K562 (cell line): ENCODE data around the gene AQP9. TPM values are rescaled to one million over a fixed set of nuclear protein-coding genes. Genes with fewer than 3 reads are reported as not detected.

ENCODE experiments used
- CBFA2T2 ChIP-seq: fragments of 450-650 bp; conservative IDR thresholded peaks from 2 replicates; pipeline ENCODE4 v1.6.1; 2017; ENCODE audit warnings: mild to moderate bottlenecking
- CBFB ChIP-seq: sonication (generic); formaldehyde crosslinking; IDR thresholded peaks from 2 replicates; pipeline ENCODE4 v1.4.0; 2020; ENCODE audit warnings: mild to moderate bottlenecking, missing genetic modification reagents
- CCAR2 ChIP-seq: fragments of 200-400 bp; formaldehyde crosslinking; IDR thresholded peaks from 2 replicates; pipeline ENCODE4 v1.6.1; 2017; ENCODE audit warnings: mild to moderate bottlenecking, low read depth, low read length
- EP300 ChIP-seq: IDR thresholded peaks from 2 replicates; pipeline ENCODE4 v1.6.1; 2012; ENCODE audit warnings: low read length, improper control_type of control experiment
- ERF ChIP-seq: fragments of 450-650 bp; formaldehyde crosslinking; IDR thresholded peaks from 2 replicates; pipeline ENCODE4 v1.4.0; 2020; ENCODE audit warnings: mild to moderate bottlenecking, mixed read lengths
- HLTF ChIP-seq: fragments of 450-650 bp; IDR thresholded peaks from 2 replicates; pipeline ENCODE4 v1.6.1; 2016
- KLF6 ChIP-seq: fragments of 250-450 bp; sonication (Bioruptor Pico); IDR thresholded peaks from 2 replicates; pipeline ENCODE4 v1.4.0; 2020; ENCODE audit warnings: mild to moderate bottlenecking, moderate library complexity, borderline replicate concordance
- L3MBTL2 ChIP-seq: fragments of 450-650 bp; IDR thresholded peaks from 2 replicates; pipeline ENCODE4 v1.6.1; 2016; ENCODE audit warnings: mild to moderate bottlenecking, moderate library complexity
- LARP7 ChIP-seq: fragments of 450-650 bp; IDR thresholded peaks from 2 replicates; pipeline ENCODE4 v1.6.1; 2016
- NBN ChIP-seq: fragments of 450-650 bp; IDR thresholded peaks from 2 replicates; pipeline ENCODE4 v1.6.1; 2016; ENCODE audit warnings: low read depth, mild to moderate bottlenecking
- NCOA2 ChIP-seq, 2 experiments: fragments of 450-650 bp; IDR thresholded peaks; 2 replicates each; pipeline ENCODE4 v1.6.1; 2018; ENCODE audit warnings: mild to moderate bottlenecking in 2 of 2, moderate library complexity in 1 of 2; ENCODE audit not compliant: partially characterized antibody in 2 of 2
- PRPF4 ChIP-seq: fragments of 200-400 bp; formaldehyde crosslinking; IDR thresholded peaks from one replicate; pipeline ENCODE4 v1.6.1; 2017; ENCODE audit warnings: low read length, low read depth, mild to moderate bottlenecking; ENCODE audit not compliant: insufficient read depth, poor library complexity, severe bottlenecking
- SAFB ChIP-seq: fragments of 200-400 bp; formaldehyde crosslinking; IDR thresholded peaks from 2 replicates; pipeline ENCODE4 v1.6.1; 2017; ENCODE audit warnings: low read depth, low read length, borderline replicate concordance
- SIX5 ChIP-seq, 2 experiments: IDR thresholded peaks; 2 replicates each; pipeline ENCODE4 v1.6.1; 2011; ENCODE audit warnings: low read length in 2 of 2, borderline replicate concordance in 1 of 2, low read depth in 1 of 2, mild to moderate bottlenecking in 1 of 2, moderate library complexity in 1 of 2; ENCODE audit not compliant: insufficient read depth in 1 of 2
- ZBTB8A ChIP-seq: fragments of 450-650 bp; IDR thresholded peaks from 2 replicates; pipeline ENCODE4 v1.6.1; 2018; ENCODE audit warnings: mild to moderate bottlenecking, moderate library complexity; ENCODE audit not compliant: partially characterized antibody
- ZNF217 ChIP-seq: sonication (generic); formaldehyde crosslinking; IDR thresholded peaks from 2 replicates; pipeline ENCODE4 v1.8.0; 2022; ENCODE audit warnings: mild to moderate bottlenecking, missing genetic modification reagents
- ZNF766 ChIP-seq: fragments of 200-800 bp; sonication (Bioruptor generic); conservative IDR thresholded peaks from 2 replicates; pipeline ENCODE4 v1.6.1; 2016; ENCODE audit warnings: missing genetic modification characterization, missing compliant biosample characterization
- polyA plus RNA-seq, 8 experiments: library from polyadenylated mRNA; depleted of rRNA in 4 of 8; stranded (reverse) in 5 of 8; unstranded in 3 of 8; fragments of >200 nt; fragmentation: Nextera tagmentation in 2 of 8; fragmentation: Illumina TruSeq in 1 of 8; extraction: Ambion mirVana in 2 of 8; extraction: Trizol in 1 of 8; gene quantifications; 2 replicates each; pipeline versions ENCODE4 v1.2.1 to v1.2.3, GENCODE V29; 2011 to 2014; ENCODE audit warnings: inconsistent platforms in 1 of 8, missing spikeins in 1 of 8
- total RNA-seq, 7 experiments: library from RNA; depleted of rRNA in 6 of 7; stranded (reverse); fragments of >200 nt in 6 of 7; fragmentation: Illumina TruSeq in 2 of 7; extraction: Trizol in 2 of 7; gene quantifications; 2 replicates each; pipeline versions ENCODE4 v1.2.1 to v1.2.3, GENCODE V29; 2011 to 2021; ENCODE audit warnings: low replicate concordance in 1 of 7
- TF ChIP-seq, protein P1 (sequence below): sonication (generic); formaldehyde crosslinking; IDR thresholded peaks from 2 replicates; pipeline ENCODE4 v1.8.0; 2022; ENCODE audit warnings: mild to moderate bottlenecking, missing genetic modification reagents, borderline replicate concordance
- TF ChIP-seq, protein P2 (sequence below): sonication (generic); formaldehyde crosslinking; IDR thresholded peaks from 2 replicates; pipeline ENCODE4 v1.8.1; 2023; ENCODE audit warnings: mild to moderate bottlenecking, missing genetic modification reagents, moderate library complexity
- TF ChIP-seq, protein P3 (sequence below): fragments of 450-650 bp; IDR thresholded peaks from 2 replicates; pipeline ENCODE4 v1.6.1; 2016; ENCODE audit warnings: low read depth, mild to moderate bottlenecking, moderate library complexity

Gene AQP9
- total and polyA plus RNA-seq, 9 of the 15 experiments (the other 6 are each of a cell fraction or from before 2014, with no cell fraction given) = 0.04 to 0.33 (median 0.07) TPM; not detected in 4

DNA sequence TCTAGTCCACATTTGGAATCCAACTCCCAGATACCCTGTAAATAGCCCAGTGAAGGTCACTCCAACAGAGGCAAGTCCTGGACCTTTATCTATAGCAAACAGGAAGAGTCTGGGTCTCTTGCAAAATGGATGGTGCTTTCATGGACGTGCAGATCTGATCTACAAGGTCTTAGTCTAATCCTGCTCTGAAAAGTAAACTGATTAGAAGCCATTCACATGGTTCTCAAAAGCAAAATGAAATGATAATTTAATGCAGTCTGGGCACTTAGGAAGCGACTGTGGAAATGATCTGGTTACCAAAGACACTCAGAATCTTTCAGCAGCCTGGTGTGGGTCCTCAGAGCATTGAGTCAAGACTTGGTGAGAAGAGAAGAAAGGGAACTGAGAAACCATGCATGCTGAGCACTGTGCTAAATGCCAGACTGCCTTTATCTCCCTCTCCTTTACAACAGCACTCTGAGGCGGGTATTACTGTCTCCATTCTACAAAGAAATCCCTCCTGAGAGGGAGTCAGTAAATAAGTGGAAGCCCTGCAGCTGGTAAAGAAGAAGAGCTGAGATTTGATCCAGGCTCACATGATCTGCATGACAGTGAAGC lies 29.0 kb downstream of the AQP9 start (continued):
- TF ChIP-seq, protein P1, sequence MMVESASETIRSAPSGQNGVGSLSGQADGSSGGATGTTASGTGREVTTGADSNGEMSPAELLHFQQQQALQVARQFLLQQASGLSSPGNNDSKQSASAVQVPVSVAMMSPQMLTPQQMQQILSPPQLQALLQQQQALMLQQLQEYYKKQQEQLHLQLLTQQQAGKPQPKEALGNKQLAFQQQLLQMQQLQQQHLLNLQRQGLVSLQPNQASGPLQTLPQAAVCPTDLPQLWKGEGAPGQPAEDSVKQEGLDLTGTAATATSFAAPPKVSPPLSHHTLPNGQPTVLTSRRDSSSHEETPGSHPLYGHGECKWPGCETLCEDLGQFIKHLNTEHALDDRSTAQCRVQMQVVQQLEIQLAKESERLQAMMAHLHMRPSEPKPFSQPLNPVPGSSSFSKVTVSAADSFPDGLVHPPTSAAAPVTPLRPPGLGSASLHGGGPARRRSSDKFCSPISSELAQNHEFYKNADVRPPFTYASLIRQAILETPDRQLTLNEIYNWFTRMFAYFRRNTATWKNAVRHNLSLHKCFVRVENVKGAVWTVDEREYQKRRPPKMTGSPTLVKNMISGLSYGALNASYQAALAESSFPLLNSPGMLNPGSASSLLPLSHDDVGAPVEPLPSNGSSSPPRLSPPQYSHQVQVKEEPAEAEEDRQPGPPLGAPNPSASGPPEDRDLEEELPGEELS (CRISPR knock-in tag) = no peak
- TF ChIP-seq ZNF766 (CRISPR knock-in tag) (0 out of 2 replicates have a peak, but pooled peaks have one; percentile 36), NBN (0 out of 2 replicates have a peak, but pooled peaks have one; percentile 46), CCAR2 (no peak), PRPF4 (no peak), L3MBTL2 (peak; percentile 43), SIX5 (IDR thresholded peaks at IDR 0.05; ENCODE audit: borderline replicate concordance in 1 of 2, insufficient read depth in 1 of 2, low read depth in 1 of 2, low read length in 2 of 2) (no peak), ZNF217 (CRISPR knock-in tag) (no peak), EP300 (peak; percentile 73), CBFB (CRISPR knock-in tag) (no peak), ZBTB8A (no peak), HLTF (no peak), ERF (CRISPR knock-in tag) (no peak), SAFB (no peak), LARP7 (no peak), NCOA2 (IDR thresholded peaks at IDR 0.05; ENCODE audit: partially characterized antibody in 2 of 2) (peak in 1 of 2 experiments; percentile 21), KLF6 (CRISPR knock-in tag) (no peak), CBFA2T2 (peak; percentile 66)
- TF ChIP-seq, protein P2, sequence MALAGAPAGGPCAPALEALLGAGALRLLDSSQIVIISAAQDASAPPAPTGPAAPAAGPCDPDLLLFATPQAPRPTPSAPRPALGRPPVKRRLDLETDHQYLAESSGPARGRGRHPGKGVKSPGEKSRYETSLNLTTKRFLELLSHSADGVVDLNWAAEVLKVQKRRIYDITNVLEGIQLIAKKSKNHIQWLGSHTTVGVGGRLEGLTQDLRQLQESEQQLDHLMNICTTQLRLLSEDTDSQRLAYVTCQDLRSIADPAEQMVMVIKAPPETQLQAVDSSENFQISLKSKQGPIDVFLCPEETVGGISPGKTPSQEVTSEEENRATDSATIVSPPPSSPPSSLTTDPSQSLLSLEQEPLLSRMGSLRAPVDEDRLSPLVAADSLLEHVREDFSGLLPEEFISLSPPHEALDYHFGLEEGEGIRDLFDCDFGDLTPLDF (CRISPR knock-in tag) = no peak
- TF ChIP-seq, protein P3, sequence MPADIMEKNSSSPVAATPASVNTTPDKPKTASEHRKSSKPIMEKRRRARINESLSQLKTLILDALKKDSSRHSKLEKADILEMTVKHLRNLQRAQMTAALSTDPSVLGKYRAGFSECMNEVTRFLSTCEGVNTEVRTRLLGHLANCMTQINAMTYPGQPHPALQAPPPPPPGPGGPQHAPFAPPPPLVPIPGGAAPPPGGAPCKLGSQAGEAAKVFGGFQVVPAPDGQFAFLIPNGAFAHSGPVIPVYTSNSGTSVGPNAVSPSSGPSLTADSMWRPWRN = no peak
